ENCODE results near the gene SBNO2.

The SBNO2 gene

GRCh38 chr19:1073956-1074517 is 100.0 kb downstream of the SBNO2 start:
- H3K4me1 ChIP-seq (ENCODE audit: control insufficient read depth in 1 of 2, insufficient read depth in 2 of 2, low read length in 2 of 2) = peaks cover 4 to 14% of the 10 kb centered on the region in 2 donors
- H3K27ac ChIP-seq (ENCODE audit: low read length) = no peak overlapping the region
- H3K9me3 ChIP-seq (ENCODE audit: control insufficient read depth in 1 of 2, low read length in 2 of 2) = no peaks in the 10 kb centered on the region
- H3K36me3 ChIP-seq (ENCODE audit: control insufficient read depth in 1 of 2, insufficient read depth in 2 of 2, low read length in 2 of 2) = no peaks in the 10 kb centered on the region
- no peak overlapping the region for H3K4me3 ChIP-seq (ENCODE audit: low read depth in 1 of 2, low read length in 2 of 2)
- peaks cover 7% of the 10 kb centered on the region for H3K27me3 ChIP-seq (ENCODE audit: low read depth, low read length)

- Histone ChIP-seq H3K27me3 (ENCODE audit: low read depth, low read length) (peaks cover 13% of the 10 kb centered on the region), H3K4me1 (ENCODE audit: control insufficient read depth in 1 of 2, insufficient read depth in 2 of 2, low read length in 2 of 2) (peaks cover 4 to 14% of the 10 kb centered on the region in 2 donors), H3K36me3 (ENCODE audit: control insufficient read depth in 1 of 2, insufficient read depth in 2 of 2, low read length in 2 of 2) (no peaks in the 10 kb centered on the region), H3K27ac (ENCODE audit: low read length) (no peak overlapping the region), H3K4me3 (ENCODE audit: low read depth in 1 of 2, low read length in 2 of 2) (no peak overlapping the region), H3K9me3 (ENCODE audit: control insufficient read depth in 1 of 2, low read length in 2 of 2) (no peaks in the 10 kb centered on the region)
These were observed 100.8 kb downstream of the SBNO2 start for GRCh38 chr19:1073063-1073955.

DNA sequence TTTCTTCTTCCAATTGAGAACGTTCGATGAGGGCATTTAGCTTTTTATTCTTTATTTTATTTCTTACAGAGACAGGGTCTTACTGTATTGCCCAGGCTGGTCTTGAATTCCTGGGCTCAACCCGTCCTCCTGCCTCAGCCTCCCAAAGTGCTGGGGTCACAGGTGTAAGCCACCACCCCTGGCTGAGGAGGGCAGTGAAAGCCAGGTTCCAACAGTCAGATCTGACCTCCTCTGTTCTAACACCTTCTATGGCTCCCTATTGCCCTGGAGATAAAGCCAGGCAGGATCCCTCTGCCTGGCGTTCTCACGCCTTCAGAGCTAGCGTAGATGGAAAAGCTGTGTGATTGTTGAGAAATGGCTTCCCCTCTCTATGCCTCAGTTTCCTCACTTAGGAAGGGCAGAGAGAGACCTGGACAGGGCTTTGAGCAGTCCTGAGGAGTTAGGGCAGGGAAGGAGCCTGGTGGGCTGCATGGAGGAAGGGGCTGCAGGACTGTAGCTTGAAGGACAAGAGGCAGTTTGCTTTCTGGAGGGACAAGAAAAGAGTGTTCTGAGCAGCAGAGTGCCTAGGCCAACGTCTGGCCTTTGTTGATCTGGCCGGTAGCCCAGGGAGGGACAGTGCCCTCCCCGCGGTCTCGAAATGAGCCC is 101.6 kb downstream of the SBNO2 start:
- Histone ChIP-seq H3K4me1 (ENCODE audit: control insufficient read depth in 1 of 2, insufficient read depth in 2 of 2, low read length in 2 of 2) (peaks cover 4 to 15% of the 10 kb centered on the region in 2 donors), H3K4me3 (ENCODE audit: low read depth in 1 of 2, low read length in 2 of 2) (no peak overlapping the region), H3K9me3 (ENCODE audit: control insufficient read depth in 1 of 2, low read length in 2 of 2) (no peaks in the 10 kb centered on the region), H3K27ac (ENCODE audit: low read length) (no peak overlapping the region), H3K36me3 (ENCODE audit: control insufficient read depth in 1 of 2, insufficient read depth in 2 of 2, low read length in 2 of 2) (no peaks in the 10 kb centered on the region), H3K27me3 (ENCODE audit: low read depth, low read length) (peaks cover 13% of the 10 kb centered on the region)

DNA sequence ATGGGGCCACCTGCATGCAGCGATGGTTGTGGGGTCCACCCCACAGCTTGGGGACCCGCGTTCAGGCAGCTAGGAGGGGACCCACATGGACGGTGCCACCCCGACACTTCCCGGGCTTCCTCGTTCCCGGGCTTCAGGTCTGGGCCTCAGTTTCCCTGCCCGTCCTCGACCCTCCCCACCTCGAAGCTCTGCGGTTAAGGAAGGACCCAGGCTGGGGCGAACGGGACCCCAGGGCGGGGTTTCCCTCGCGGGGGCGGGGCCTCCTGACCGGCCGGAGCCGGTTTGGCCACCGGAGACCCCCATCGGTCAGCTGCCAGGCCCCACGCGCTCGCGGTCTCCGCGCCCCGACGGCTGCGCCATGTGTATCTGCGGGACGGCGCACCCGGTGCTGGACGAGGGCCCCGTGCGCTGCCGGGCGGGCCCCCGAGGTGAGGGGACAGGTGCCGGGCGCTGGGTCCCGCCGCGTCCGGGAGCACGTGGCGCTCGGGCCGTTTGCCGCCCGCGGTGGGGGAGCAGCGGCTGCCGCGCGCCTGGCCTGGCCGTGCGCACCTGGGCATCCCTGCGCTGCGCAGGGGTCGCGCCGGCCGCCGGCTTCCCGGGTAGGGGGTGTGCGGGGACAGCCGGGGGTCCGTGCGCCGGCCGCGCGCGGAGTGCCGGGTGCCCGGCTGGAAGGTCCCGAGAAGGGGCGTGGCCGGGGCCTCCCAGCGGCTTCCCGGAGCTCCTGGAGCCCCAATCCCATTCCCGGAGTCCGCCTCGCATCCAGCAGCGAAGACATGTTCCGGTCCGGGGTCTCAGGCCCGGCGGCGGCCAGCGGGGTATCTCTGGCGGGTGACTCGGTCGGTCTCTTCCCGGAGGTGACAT is 102.9 kb downstream of the SBNO2 start:
- Histone ChIP-seq H3K9me3 (ENCODE audit: control insufficient read depth in 1 of 2, low read length in 2 of 2) (no peaks in the 10 kb centered on the region), H3K4me1 (ENCODE audit: control insufficient read depth in 1 of 2, insufficient read depth in 2 of 2, low read length in 2 of 2) (peaks cover 4 to 28% of the 10 kb centered on the region in 2 donors), H3K4me3 (ENCODE audit: low read depth in 1 of 2, low read length in 2 of 2) (no peak overlapping the region), H3K36me3 (ENCODE audit: control insufficient read depth in 1 of 2, insufficient read depth in 2 of 2, low read length in 2 of 2) (no peaks in the 10 kb centered on the region), H3K27ac (ENCODE audit: low read length) (no peak overlapping the region), H3K27me3 (ENCODE audit: low read depth, low read length) (peaks cover 16% of the 10 kb centered on the region)

DNA sequence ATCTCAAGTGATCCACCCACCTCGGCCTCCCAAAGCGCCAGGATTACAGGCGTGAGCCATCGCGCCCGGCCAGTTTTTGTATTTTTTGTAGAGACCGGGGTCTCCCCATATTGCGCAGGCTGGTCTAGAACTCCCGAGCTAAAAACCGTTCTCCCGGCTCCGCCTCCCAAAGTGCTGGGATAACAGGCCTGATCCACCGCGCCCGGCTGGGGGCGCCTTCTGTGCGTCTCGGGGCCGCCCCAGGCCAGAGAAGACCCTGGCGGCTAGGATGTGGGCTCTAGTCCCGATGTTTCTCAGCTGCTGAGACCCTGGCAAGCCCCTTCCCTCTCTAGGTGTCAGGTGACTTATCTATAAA is 103.5 kb downstream of the SBNO2 start:
- Histone ChIP-seq H3K4me3 (ENCODE audit: low read depth in 1 of 2, low read length in 2 of 2) (no peak overlapping the region), H3K9me3 (ENCODE audit: control insufficient read depth in 1 of 2, low read length in 2 of 2) (no peaks in the 10 kb centered on the region), H3K36me3 (ENCODE audit: control insufficient read depth in 1 of 2, insufficient read depth in 2 of 2, low read length in 2 of 2) (no peaks in the 10 kb centered on the region), H3K27ac (ENCODE audit: low read length) (no peak overlapping the region), H3K4me1 (ENCODE audit: control insufficient read depth in 1 of 2, insufficient read depth in 2 of 2, low read length in 2 of 2) (peaks cover under 1 to 32% of the 10 kb centered on the region in 2 donors), H3K27me3 (ENCODE audit: low read depth, low read length) (peaks cover 22% of the 10 kb centered on the region)

DNA sequence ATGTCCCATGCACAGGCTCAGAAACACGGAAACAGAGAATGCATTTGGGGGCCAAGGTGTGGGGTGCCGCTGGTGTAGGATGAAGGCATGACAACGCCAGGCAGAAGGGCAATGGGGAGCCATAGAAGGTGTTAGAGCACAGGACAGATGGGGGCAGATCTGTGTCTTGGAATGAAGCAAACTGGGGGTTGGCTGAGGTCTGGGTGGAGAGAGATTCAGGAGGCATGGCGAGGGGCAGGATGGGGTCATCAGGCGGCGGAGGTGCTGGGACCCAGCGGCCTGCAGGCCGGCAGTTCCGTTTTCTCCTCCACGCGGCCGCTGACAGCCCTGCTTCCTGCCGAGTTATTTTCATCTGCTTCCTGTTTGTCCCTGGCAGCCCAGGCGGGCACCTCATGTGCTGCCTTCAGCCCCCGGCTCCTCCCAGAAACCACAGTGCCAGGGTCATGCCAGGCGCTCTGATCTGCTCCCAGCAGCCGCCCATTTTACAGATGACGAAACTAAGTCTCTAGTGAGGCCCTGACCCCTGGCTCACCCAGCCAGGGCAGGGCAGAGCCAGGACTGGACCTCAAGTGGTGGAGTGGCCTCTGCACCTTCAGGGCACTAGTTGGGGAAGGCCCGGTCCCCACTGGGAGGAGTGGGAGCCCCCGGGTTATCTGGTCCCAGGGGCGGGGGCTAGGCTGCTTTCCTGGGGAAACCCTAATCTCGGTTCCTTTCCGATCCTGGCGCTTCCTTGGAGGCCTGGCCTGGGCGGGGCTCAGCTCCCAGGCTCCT is 104.9 kb downstream of the SBNO2 start:
- Histone ChIP-seq H3K4me3 (ENCODE audit: low read depth in 1 of 2, low read length in 2 of 2) (peak overlapping the region; percentile 39 to 59), H3K27me3 (ENCODE audit: low read depth, low read length) (peaks cover 26% of the 10 kb centered on the region), H3K36me3 (ENCODE audit: control insufficient read depth in 1 of 2, insufficient read depth in 2 of 2, low read length in 2 of 2) (no peaks in the 10 kb centered on the region), H3K4me1 (ENCODE audit: control insufficient read depth in 1 of 2, insufficient read depth in 2 of 2, low read length in 2 of 2) (peaks cover 0 to 44% of the 10 kb centered on the region in 2 donors), H3K9me3 (ENCODE audit: control insufficient read depth in 1 of 2, low read length in 2 of 2) (no peaks in the 10 kb centered on the region), H3K27ac (ENCODE audit: low read length) (no peak overlapping the region)

DNA sequence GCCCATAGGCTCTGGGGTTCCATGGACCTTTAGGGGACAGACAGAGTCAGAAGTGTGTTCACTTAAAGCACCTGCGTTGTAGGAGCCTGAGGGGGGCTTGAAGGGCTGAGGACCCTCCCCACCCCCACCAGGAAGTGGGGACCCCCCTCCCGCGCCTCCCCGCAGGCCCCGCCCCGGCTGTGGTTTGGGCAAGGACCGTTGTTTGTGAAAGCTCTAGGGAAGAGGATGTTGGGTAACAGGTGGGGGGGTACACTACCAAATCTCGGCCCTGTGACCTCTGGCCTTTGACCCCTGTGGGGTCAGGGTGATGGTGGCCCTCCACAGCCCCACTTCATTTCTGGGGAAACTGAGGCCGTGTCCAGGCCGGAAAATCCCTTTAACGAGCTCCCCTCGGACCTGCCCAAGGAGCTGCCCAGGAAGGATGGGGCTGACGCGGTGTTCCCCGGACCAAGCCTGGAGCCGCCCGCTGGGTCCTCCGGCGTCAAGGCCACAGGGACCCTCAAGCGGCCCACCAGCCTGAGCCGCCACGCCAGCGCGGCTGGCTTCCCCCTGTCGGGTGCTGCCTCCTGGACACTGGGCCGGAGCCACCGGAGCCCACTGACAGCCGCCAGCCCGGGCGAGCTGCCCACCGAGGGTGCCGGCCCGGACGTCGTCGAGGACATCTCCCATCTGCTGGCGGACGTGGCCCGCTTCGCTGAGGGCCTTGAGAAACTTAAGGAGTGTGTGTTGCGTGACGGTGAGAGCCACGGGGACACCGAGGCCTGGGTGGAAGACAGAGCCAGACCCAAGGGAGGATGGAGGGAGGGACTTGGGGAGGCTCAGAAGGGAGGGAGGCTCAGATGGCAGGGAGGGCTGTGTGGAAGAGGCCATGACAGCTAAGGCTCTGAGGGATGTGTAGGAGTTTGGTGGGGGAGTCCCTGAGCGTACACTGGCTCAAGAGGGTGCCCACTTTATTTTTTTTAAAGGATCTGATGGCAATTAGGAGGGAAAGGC is 105.8 kb downstream of the SBNO2 start:
- peaks cover 26% of the 10 kb centered on the region for H3K27me3 ChIP-seq (ENCODE audit: low read depth, low read length)
- peaks cover 0 to 2% of the 10 kb centered on the region in 2 donors for H3K9me3 ChIP-seq (ENCODE audit: control insufficient read depth in 1 of 2, low read length in 2 of 2)
- H3K4me3 ChIP-seq (ENCODE audit: low read depth in 1 of 2, low read length in 2 of 2) = peak overlapping the region; percentile 39 to 59
- H3K4me1 ChIP-seq (ENCODE audit: control insufficient read depth in 1 of 2, insufficient read depth in 2 of 2, low read length in 2 of 2) = peaks cover 0 to 44% of the 10 kb centered on the region in 2 donors
- H3K27ac ChIP-seq (ENCODE audit: low read length) = no peak overlapping the region
- H3K36me3 ChIP-seq (ENCODE audit: control insufficient read depth in 1 of 2, insufficient read depth in 2 of 2, low read length in 2 of 2) = no peaks in the 10 kb centered on the region

DNA sequence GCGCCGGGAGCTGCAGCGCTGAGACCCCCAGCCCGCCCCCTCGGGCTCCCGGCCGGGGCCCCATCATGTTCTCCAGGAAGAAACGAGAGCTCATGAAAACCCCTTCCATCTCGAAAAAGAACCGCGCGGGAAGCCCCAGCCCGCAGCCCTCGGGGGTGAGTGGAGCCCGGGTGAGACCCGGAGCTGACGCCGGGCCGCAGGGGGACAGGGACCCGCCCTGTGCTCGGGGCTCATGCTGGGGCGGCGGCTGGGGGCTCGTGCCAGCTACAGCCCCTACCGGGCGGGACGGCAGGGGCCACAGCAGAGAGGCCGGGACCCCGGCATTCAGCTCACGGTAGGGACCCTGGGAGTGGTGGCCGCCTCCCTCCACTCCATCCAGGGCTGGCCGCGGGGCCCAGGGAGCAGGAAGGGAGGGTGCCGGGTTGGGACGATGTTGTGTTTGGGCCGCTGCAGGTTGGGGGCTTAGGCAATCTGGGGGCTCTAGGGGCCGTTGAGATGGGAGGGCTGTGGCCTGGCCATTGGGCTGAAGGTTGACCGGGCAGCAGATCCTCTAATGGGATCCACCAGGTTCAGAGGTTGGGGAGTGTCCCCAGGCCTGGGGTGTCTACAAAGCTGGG is 106.6 kb downstream of the SBNO2 start:
- no peaks in the 10 kb centered on the region for H3K36me3 ChIP-seq (ENCODE audit: control insufficient read depth in 1 of 2, insufficient read depth in 2 of 2, low read length in 2 of 2)
- H3K27me3 ChIP-seq (ENCODE audit: low read depth, low read length) = peaks cover 24% of the 10 kb centered on the region
- peaks cover 0 to 2% of the 10 kb centered on the region in 2 donors for H3K9me3 ChIP-seq (ENCODE audit: control insufficient read depth in 1 of 2, low read length in 2 of 2)
- peaks cover 0 to 44% of the 10 kb centered on the region in 2 donors for H3K4me1 ChIP-seq (ENCODE audit: control insufficient read depth in 1 of 2, insufficient read depth in 2 of 2, low read length in 2 of 2)
- no peak overlapping the region for H3K27ac ChIP-seq (ENCODE audit: low read length)
- peak overlapping the region; percentile 7 to 59 for H3K4me3 ChIP-seq (ENCODE audit: low read depth in 1 of 2, low read length in 2 of 2)

- Histone ChIP-seq H3K27me3 (ENCODE audit: low read depth, low read length) (peaks cover 23% of the 10 kb centered on the region), H3K4me1 (ENCODE audit: control insufficient read depth in 1 of 2, insufficient read depth in 2 of 2, low read length in 2 of 2) (peaks cover 0 to 44% of the 10 kb centered on the region in 2 donors), H3K36me3 (ENCODE audit: control insufficient read depth in 1 of 2, insufficient read depth in 2 of 2, low read length in 2 of 2) (no peaks in the 10 kb centered on the region), H3K4me3 (ENCODE audit: low read depth in 1 of 2, low read length in 2 of 2) (peak within 1 kb of the TSS; percentile 7 to 59), H3K27ac (ENCODE audit: low read length) (no peak within 1 kb of the TSS), H3K9me3 (ENCODE audit: control insufficient read depth in 1 of 2, low read length in 2 of 2) (peaks cover 0 to 2% of the 10 kb centered on the region in 2 donors)
These were observed 107.2 kb downstream of the SBNO2 start, which contains the start of gene ARHGAP45 for GRCh38 chr19:1066748-1067340. TSS of gene ARHGAP45 (plus strand) at chr19:1067167. CDS start at chr19:1067406, 239 bp downstream.
